OCI-M2 (cell line): ENCODE results near the gene KLHL11.
A peak's percentile ranks its signal among the peaks of the same experiment; 100 is the strongest.

ENCODE experiments used
- DNase-seq: peaks from one replicate; lab custom pipeline; 2025; ENCODE audit not compliant: unreplicated experiment; lab: John Stamatoyannopoulos, UW

Gene KLHL11, protein sequence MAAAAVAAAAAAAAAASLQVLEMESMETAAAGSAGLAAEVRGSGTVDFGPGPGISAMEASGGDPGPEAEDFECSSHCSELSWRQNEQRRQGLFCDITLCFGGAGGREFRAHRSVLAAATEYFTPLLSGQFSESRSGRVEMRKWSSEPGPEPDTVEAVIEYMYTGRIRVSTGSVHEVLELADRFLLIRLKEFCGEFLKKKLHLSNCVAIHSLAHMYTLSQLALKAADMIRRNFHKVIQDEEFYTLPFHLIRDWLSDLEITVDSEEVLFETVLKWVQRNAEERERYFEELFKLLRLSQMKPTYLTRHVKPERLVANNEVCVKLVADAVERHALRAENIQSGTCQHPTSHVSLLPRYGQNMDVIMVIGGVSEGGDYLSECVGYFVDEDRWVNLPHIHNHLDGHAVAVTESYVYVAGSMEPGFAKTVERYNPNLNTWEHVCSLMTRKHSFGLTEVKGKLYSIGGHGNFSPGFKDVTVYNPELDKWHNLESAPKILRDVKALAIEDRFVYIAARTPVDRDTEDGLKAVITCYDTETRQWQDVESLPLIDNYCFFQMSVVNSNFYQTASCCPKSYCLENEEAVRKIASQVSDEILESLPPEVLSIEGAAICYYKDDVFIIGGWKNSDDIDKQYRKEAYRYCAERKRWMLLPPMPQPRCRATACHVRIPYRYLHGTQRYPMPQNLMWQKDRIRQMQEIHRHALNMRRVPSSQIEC

GRCh38 chr17:41864836-41865595, at the start of gene KLHL11:
KLHL11 (minus strand) TSS chr17:41865423; CDS start chr17:41865370, 53 bp downstream.
- DNase-seq = peak; percentile 35

DNA sequence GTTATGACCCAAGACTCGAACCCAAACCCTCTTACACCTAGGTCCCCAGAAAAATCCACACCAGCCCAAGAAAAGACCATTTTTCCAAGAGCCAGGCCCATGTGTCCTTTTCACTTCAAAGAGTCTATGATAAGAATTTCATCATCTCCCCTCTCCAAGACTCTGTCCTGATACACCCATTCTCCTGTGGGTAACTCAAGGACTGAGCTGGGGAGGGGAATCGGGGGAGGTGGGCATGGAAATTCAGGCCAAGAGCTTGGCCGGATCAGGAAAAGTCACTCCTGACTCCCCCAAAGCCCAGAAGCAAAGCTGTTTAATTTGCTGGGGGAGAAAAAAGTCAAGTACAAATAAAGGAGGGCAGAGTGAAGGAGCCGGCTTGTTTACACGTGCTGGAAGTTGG, 49.8 kb upstream of the KLHL11 start:
- no peak for DNase-seq

DNA sequence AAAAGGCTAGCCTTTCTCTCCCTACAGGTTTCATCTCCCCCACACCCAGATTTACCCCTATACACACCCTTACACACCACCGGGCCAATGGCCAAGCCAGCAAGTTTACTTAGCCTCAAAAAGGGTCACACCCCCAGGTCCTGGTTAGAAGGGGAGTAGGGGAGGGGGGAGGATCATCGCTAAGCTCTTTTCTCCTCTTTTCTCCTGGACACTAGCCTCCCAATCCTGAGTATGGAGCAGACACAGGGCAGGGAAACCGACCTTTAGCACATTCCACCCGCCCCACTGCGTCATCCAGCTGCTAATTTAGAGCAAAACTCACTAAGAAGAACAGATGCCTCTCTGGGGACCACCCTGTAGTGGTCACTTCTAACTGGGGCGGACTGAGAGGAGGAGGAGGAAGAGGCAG, 49.1 kb upstream of the KLHL11 start:
- DNase-seq = no peak

DNA sequence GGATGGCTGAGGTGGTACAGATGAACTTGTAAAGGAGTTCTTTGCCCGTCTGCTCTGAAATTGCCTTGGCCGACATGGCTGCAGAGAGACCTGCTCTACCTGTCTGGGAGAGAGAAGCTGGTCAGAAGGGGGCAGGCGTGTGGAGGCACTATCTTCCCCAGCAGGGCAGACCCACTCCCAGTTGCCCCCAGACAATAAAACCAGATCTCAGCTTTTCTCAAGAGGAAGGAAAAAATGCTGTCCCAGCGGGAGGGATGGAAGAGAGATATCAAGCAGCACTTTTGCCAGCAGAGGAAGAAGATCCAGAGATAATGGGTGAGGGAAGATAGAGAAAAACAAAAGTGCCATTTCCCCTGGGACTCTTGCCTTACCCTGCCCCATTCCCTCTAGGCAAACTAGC, 48.6 kb upstream of the KLHL11 start:
- DNase-seq = no peak

GRCh38 chr17:41912925-41913324, 47.7 kb upstream of the KLHL11 start:
- no peak for DNase-seq

DNA sequence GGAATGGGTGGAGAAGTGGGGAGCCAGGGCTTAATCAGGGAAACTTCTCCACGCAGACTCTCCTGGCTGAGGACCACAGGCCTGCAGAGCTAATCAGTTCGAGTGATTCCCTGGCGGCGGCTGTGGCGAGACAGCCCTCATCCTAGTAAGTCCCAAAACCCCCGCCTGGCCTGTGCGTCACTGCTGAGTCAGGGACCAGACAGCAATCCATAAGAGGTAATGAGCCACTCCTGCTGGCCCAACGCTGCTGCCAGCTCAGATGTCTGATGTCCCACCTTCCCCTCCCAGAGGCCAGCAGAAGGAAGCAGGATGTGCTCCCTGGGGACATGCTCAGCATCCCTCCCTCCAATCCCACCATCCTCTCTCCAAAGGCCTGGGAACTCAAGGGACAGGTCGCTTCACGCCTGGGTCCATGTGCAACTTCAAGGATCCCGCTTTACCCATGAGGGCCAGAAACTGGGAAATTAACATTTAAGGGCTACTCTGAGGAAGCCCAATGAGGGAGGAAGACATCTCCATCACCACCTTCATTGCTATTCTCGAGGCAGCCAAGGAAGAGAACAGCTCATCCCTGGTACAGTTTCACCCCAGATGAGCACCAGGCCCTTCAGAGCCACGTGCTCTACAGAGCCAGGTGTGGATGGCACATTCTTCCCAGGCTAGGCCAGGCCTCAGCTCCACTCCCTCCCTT, 45.6 kb upstream of the KLHL11 start:
- no peak for DNase-seq

GRCh38 chr17:41909088-41909487, 43.9 kb upstream of the KLHL11 start:
- no peak for DNase-seq

DNA sequence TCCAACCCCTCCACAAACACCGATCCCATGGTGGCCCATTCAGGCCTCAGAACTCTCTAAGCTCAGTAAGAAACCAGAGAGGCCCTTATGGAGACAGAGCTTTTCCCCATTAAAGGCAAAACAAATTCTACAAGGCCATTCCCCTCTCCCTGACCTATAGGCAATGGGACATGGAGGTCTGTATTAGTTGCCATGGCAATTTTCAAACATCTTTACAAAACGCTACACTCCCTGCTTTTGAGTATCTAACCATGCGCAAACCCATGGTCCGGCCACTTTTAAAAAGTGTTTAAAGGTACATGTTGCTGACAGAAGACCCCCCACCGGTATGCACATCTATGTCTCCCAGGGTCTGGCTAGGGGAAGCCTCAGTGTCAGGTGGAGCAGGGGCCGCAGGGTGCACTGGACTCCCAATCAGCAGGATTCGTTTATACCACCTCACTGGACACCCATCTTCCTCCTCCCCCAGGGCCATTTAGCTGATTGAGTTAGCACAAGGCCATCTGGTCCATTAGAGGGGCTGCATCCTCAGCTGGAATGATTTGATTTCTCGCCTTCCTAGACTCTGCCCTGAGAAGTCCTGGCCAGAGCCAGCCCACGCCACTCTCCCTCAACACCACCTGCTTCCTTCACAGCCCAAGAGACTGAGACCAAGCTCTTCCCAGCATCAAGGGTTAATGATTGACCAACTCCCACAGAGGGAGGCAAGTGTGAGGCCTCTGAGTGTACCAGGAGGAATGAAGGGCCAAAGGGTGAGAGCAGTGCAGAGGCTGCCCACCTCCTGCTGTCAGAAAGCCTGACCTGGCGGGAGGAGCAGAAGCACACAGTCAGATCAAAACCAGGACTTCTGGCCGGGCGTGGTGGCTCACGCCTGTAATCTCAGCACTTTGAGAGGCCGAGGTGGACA, 42.7 kb upstream of the KLHL11 start:
- no peak for DNase-seq

- DNase-seq = no peak
Measured at GRCh38 chr17:41907185-41907556, 41.9 kb upstream of the KLHL11 start.

DNA sequence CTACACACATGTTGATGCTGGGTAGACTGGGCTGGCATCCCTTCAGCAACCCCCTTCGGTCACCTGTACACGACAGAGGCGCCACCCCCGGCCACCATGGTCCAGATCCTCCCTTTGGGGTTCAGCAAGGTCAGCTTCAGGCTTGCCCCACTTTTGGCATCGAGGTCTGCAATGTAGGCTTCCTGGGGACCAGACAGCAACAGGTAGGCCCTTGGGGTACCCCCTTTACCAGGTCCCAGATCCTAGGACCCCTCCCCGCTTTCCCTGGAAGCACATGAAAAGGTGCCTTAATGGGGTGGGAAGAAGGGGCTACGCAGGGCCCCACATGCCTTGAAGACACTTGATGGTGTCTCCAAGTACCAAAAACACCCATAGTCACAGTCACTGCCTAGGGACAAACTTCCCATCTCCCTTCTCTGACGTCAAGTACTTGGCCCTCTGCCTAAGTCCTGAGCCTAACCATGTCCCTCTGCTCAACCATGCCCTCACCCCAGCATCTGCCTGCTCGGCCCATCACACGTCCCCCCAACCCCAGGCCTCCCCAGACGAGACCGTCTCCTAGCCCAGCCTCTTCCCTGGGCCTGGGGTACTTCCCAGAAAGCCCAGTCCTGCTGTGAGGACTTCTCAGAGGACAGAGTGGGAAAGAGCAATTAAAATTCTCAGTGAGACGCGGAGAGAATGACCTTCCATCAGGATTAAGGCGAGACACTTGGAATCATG, 41.4 kb upstream of the KLHL11 start:
- no peak for DNase-seq

DNA sequence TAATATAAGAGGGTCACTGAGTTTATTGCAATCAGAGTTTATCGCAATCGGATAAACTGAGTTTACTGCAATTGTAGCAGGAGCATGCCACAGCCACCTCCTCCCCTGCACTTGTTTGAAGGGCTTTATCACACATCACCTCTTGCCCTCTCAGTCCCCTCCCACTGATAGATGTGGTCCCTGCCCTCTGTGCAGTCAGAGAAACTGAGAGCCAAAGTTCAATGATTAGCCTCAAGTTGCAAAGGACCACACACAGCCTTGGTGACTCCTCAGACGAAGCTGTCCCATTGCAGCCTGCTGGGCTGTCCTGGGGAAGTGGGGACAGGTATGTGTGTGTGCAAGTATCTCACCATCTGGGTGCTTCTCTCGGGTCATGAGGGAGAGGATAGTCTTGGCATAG, 39.9 kb upstream of the KLHL11 start:
- no peak for DNase-seq

- no peak for DNase-seq
Measured at GRCh38 chr17:41904242-41904841, 39.1 kb upstream of the KLHL11 start.

DNA sequence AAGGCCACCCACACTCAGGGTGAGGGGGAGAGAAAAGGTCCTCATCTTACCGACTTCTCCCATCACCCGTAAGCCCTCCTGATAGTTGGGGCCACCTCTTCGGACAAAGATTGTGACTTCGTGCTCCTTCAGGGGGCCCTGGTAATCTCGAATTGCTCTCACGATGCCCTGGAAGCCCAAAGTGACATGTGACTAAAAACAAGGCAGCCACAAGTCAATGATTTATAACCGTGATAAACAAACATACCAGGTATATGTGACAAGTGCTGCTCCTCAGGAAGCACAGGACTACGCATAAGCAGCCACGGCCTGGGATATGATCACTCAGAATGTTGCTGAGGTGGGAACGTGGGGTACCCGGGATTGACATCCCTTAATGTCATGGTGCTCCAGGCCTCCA, 36.4 kb upstream of the KLHL11 start:
- DNase-seq = no peak

- DNase-seq = no peak
Measured at GRCh38 chr17:41896726-41897125, 31.5 kb upstream of the KLHL11 start.

DNA sequence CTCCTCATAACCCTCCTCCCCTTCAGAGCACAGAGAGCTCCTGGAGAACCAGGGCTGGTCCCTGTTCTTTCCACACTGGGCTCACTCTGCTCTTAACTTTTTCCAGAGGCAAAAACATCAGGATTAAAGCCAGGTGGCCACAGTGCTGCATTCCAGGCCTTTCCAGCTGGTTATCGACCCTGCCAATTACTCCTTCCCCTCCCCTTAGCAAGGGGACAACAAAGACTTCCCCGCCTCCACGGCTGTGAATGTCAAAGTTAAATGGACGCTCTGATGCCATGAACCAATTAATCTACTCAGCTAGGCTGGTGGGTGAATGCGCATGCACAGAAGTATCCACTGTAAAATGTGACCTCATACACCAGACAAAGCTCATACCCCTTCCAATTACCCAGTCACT, 30.4 kb upstream of the KLHL11 start:
- DNase-seq = no peak

DNA sequence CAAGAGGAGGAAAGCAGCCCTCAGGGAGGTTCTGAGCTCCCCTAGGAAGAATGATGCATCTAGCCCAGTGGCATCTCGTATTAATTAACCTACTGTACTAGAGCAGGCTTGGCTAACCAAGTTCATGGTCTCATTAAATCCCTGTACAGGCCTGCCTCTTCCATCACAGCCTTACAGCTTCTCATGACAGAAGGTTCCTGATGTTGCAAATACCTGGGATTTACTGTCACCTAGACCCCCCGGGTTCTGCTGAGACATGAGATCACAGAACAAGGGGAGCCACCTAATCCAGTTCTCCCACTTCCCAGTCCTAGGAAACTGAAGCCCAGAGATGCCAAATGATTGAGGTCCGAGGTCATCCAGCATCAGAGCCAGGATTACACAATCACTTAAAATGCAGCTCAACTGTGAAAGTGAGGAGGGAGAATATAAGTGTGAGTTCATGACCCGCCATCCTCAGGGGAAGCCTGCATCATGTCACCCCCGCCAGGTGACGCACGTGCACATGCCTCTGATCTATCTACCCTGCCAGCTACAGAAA, 29.6 kb upstream of the KLHL11 start:
- DNase-seq = no peak

- no peak for DNase-seq
Measured at GRCh38 chr17:41893384-41893783, 28.2 kb upstream of the KLHL11 start.

DNA sequence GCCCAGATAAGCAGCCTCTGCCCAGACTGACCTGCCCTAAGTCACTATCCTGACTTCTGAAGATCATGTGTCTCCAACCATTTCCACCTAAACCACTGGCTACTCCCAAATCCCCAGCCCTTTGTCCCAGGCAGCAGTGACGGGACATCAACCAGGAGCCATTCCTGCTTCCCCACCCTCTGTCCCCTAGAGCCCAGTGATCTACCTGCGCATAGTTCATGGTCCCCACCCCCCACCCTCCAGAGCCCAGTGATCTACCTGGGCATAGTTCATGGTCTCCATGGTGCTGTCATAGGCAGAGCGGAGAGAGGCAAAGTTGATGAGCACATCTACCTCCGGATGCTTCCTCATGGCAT, 26.8 kb upstream of the KLHL11 start:
- no peak for DNase-seq
